HG03342 (cell line): ENCODE results near the gene PPP6R2.
"Not testable (repeated sequence)": the region's sequence is repeated elsewhere in the genome, so short reads cannot be mapped to it uniquely, and the experiment has no call there.

ENCODE experiments used
- ATAC-seq: cut with Tn5 transposase; IDR thresholded peaks from one replicate; pipeline ENCODE4 v1.9.1; 2021; ENCODE audit warnings: mild to moderate bottlenecking, moderate library complexity; ENCODE audit not compliant: unreplicated experiment

PPP6R2 gene

GRCh38 chr22:50339945-50340879, 2.9 kb upstream of the PPP6R2 start:
- ATAC-seq, result no peak

- ATAC-seq, result peak; percentile 42
Measured at GRCh38 chr22:50341977-50342650, 1.0 kb upstream of the PPP6R2 start.

DNA sequence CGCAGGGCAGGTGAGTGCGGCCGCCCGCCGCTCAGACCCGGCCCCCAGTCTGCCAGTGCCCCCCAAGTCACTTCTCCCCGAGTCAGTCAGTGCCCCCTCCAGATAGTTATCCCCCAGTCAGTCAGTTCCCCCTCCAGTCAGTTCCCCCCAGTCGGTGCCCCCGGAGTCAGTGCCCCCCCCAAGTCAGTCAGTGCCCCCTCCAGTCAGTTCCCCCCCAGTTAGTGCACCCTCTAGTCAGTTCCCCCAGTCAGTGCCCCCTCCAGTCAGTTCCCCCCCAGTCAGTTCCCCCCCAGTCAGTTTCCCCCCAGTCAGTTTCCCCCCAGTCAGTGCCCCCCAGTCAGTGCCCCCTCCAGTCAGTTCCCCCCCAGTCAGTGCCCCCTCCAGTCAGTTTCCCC, 411 bp downstream of the PPP6R2 start:
- ATAC-seq, result no peak

- ATAC-seq, result no peak
Measured at GRCh38 chr22:50346470-50346869, 3.3 kb downstream of the PPP6R2 start.

DNA sequence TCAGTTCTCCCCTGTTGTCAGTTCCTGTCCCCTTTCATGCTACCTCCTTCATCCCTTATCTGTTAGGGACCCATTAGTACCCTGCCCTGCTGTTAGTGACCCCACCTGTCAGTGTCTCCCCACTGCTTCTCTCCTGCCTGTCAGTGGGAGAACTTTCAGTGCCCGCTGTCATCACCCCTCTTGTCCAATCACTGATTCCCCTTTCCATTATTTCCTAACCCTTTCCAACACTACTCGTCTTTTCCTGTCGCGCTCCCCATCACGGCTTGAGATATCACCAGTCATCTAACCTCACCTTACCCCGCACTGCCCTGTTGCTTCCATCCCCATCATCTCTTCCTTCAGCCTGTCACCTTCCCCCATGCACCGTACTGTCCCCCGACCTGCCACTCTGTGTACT, 4.0 kb downstream of the PPP6R2 start:
- ATAC-seq, result no peak

DNA sequence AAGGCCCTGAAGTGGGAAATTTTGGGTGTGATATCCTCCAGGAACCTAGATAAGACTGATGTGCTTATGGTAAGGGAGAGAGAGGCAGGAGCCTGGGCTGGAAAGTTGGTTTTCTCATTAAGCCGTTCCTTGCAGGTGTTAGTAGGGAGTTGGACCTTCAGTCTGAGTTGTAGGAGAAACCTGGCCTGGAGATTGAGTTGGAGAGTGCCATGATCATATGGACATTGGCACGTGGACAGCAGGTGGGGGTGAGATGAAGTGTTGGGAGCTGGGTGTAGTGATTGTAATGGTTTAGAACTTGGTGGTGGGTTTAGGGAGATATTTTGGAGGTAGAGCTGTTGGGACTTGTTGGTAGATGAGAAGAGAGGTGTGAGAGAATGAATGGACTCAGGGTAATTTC, 4.9 kb downstream of the PPP6R2 start:
- no peak for ATAC-seq

GRCh38 chr22:50356186-50356585, 13.1 kb downstream of the PPP6R2 start:
- no peak for ATAC-seq

DNA sequence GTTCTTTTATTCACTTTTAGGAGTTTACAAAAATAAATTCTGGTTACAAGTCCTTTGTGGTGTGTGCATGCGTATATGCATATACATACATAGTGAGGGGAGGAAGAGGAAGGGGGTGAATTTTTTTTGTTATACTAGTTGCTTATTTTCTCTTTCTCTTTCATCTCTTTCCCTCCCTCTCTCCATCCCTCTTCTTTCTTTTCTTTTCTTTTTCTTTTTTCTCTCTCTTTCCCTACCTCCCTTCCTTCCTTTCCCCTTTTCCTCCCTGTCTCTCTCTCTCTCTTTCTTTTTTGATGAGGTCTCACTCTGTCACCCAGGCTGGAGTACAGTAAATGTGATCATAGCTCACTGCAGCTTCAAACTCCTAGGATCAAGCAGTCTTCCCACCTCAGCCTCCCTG, 14.1 kb downstream of the PPP6R2 start:
- no peak for ATAC-seq

GRCh38 chr22:50357756-50358155, 14.6 kb downstream of the PPP6R2 start:
- ATAC-seq, result no peak

DNA sequence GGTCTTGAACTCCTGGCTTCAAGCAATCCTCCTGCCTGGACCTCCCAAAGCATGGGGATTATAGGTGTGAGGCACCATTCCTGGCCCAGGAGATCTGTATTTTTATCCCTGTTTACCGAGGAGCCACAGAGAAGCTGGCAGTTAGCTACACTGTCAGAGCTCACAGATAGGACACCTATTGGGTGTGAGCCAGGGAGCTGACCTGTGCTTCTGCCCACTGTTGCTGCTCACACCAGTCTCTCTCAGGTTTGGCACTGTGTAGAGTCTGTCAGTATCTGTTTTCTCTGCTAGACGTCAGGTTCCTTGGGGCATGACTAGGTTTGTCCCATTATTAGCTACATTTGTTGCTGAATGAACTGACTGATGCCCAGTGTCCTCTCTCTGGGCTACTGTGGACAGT, 17.5 kb downstream of the PPP6R2 start:
- no peak for ATAC-seq

- ATAC-seq, result no peak
Measured at GRCh38 chr22:50361222-50361621, 18.1 kb downstream of the PPP6R2 start.

DNA sequence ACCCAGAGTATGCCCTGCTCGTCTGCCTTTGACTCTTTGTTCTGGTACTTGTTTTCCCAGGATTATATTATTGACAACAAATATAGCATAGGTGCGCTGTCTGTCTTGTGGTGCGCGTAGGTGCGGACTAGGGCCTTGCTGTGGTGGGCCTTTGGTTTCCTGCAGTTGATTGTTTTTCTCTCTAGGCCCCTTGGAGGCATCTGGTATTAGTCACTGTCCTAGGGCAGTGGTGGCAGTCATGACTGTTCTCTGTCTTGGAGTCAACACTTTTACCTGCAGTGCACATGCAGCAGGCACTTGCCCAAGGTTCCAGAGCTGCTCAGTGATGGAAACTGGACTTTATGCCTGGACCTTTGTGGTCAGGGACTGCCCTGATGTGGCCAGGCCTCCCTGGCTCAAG, 18.6 kb downstream of the PPP6R2 start:
- ATAC-seq, result no peak

GRCh38 chr22:50363166-50363802, 20.2 kb downstream of the PPP6R2 start:
- no peak for ATAC-seq

DNA sequence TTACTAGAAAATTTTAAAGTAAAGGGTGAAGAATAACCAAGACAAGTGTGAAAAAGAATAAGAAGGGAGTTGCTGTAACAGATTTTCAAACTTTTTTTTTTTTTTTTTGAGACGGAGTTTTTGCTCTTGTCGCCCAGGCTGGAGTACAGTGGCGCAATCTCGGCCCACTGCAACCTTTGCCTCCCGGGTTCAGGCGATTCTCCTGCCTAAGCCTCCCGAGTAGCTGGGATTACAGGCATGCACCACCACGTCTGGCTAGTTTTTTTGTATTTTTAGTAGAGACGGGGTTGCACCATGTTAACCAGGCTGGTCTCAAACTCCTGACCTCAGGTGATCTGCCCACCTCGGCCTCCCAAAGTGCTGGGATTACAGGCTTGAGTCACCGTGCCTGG, 20.7 kb downstream of the PPP6R2 start:
- ATAC-seq, result not testable (repeated sequence)

GRCh38 chr22:50367778-50368500, 24.8 kb downstream of the PPP6R2 start:
- ATAC-seq, result no peak

DNA sequence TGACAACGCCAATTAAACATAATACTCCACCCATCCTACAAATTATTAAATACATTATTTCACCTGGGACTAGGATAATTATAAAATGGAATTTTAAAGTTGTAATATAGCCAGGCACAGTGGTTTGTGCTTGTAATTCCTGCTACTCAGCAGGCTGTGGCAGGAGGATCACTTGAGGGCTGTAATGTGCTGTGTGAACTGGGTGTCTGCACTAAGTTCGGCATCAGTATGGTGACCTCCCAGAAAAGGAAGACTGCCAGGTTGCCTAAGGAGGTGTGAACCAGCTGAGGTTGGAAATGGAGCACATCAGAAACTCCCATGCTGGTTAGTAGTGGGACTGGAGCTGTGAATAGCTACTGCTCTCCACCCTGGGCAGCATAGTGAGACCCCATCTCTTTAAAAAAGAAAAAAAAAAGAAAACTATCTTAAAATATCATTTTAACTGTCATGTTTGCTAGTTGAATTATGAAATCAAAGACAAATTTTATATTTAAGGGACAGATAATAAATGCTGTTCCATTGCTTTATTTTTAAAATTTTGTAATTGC, 28.0 kb downstream of the PPP6R2 start:
- ATAC-seq, result no peak

DNA sequence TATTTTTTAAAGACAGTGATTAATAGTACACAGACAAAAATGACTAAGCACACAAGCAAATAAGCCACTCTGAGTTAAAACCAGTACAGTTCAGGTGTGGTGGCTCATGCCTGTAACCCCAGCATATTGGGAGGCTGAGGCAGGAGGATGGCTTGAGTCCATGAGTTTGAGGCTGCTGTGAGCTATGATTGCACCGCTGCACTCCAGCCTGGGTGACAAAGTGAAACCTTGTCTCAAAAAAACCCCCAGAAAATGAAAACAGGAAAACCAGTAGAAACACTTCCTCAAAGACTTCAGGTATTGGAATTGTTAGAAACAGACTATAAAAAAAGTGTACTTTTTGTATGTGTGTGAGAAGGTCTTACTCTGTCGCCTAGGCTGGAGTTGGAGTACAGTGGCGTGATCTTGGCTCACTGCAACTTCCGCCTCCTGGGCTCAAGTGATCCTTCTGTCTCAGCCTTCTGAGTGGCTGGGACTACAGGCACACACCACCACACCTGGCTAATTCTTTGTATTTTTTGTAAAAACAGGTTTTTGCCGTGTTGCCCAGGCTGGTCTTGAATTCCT, 33.0 kb downstream of the PPP6R2 start:
- ATAC-seq, result no peak

- ATAC-seq, result not testable (repeated sequence)
Measured at GRCh38 chr22:50381021-50381555, 38.0 kb downstream of the PPP6R2 start.

GRCh38 chr22:50396751-50397370, 53.7 kb downstream of the PPP6R2 start:
- no peak for ATAC-seq
